Measurements from ENCODE around the gene MIEF1.

MIEF1 gene

DNA sequence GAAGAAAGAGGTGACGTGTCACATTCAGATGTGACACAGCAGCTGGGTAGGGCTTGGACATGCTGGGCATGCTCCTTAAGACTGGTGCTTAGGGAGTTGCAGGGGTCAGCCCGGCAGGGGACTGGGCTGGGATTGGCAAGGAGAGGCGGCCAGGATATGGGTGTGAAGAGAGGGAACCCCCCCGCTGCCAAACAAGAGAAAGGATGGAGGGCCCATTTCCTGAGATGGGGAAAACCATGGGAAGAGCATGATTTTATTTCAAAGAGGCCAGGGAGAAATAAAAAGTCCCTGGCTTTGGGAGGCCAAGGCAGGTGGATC lies 23.5 kb downstream of the MIEF1 start:
- H3K14ac ChIP-seq (ENCODE audit: low read length): no peak overlapping the region

DNA sequence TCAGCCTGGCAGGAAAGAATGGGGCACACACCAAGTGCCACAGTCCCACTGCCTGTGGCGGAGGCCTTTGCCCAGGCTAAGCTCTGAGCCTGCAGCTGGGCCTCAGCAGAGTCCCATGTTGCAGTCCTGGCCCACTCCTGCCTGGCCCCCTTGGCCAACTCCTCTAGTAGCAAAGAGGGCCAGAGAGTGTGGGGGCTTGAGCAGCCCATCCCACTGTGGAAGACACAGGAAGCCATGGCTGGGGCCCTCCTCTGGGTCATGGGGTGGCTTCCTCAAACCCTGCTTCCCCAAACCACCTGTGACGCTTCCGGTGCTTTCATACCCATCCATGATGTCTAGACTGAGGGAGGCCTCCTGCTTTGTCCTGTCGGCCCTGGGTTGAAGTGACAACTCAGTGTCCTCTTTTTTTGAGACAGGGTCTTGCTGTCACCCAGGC lies 24.7 kb downstream of the MIEF1 start:
- Histone ChIP-seq H2BK120ac (ENCODE audit: low read depth, low read length) (no peak overlapping the region), H3K27ac (replicated peaks; ENCODE audit: low read length) (no peak overlapping the region), H2BK15ac (ENCODE audit: low read length) (no peak overlapping the region), H3K14ac (ENCODE audit: low read length) (no peak overlapping the region), H3K4me3 (ENCODE audit: low read length in 2 of 2) (no peak overlapping the region), H4K8ac (ENCODE audit: low read depth, low read length) (no peak overlapping the region), H2AFZ (ENCODE audit: low read length) (no peak overlapping the region), H3K18ac (ENCODE audit: low read length) (no peak overlapping the region), H3K27me3 (ENCODE audit: control insufficient read depth in 3 of 3, insufficient read depth in 3 of 3, low read depth in 1 of 3, low read length in 3 of 3) (no peaks in the 10 kb centered on the region), H3K9ac (ENCODE audit: low read depth, low read length, poor library complexity) (no peak overlapping the region), H3K23ac (ENCODE audit: low read depth, low read length, poor library complexity) (peak overlapping the region; percentile 49), H3K36me3 (replicated peaks in 1 of 2; ENCODE audit: control insufficient read depth in 2 of 2, insufficient read depth in 2 of 2, low read length in 2 of 2) (peaks cover 46 to 87% of the 10 kb centered on the region in 2 donors), H3K4ac (ENCODE audit: low read length) (no peak overlapping the region), H4K91ac (ENCODE audit: low read depth, low read length, poor library complexity) (no peak overlapping the region), H3K79me1 (ENCODE audit: low read depth, low read length) (peaks cover 17% of the 10 kb centered on the region), H3K4me2 (ENCODE audit: insufficient read depth, low read length, poor library complexity, severe bottlenecking) (no peak overlapping the region), H2BK12ac (ENCODE audit: low read length) (no peak overlapping the region), H3K4me1 (ENCODE audit: control insufficient read depth in 2 of 2, insufficient read depth in 1 of 2, low read depth in 1 of 2, low read length in 2 of 2) (peaks cover 19 to 24% of the 10 kb centered on the region in 2 donors), H2BK5ac (ENCODE audit: low read length) (peak overlapping the region; percentile 39), H2AK5ac (ENCODE audit: low read depth, low read length) (no peak overlapping the region), H3K9me3 (replicated peaks in 1 of 2; ENCODE audit: control insufficient read depth in 2 of 2, insufficient read depth in 1 of 2, low read depth in 1 of 2, low read length in 2 of 2) (peaks cover 0 to 4% of the 10 kb centered on the region in 2 donors)
- no peak for DNase-seq (ENCODE audit: low spot score)
- no CpG with 5 or more reads among the region's 4 CpGs for WGBS, 2 donors (ENCODE audit: extremely low coverage in 2 of 2, insufficient read length in 2 of 2, insufficient replicate concordance in 1 of 2)

More for the DNA sequence above, 23.5 kb downstream of the MIEF1 start:
- H2BK5ac ChIP-seq (ENCODE audit: low read length): no peak overlapping the region
- WGBS, 2 donors (ENCODE audit: extremely low coverage in 2 of 2, insufficient read length in 2 of 2, insufficient replicate concordance in 1 of 2): no CpG with 5 or more reads among the region's 4 CpGs
- peak overlapping the region; percentile 45 for H3K23ac ChIP-seq (ENCODE audit: low read depth, low read length, poor library complexity)
- peaks cover 13% of the 10 kb centered on the region for H3K79me1 ChIP-seq (ENCODE audit: low read depth, low read length)
- no peak overlapping the region for H2AFZ ChIP-seq (ENCODE audit: low read length)
- H3K4me1 ChIP-seq (ENCODE audit: control insufficient read depth in 2 of 2, insufficient read depth in 1 of 2, low read depth in 1 of 2, low read length in 2 of 2): peaks cover 19% of the 10 kb centered on the region in 2 donors
- peaks cover 49 to 84% of the 10 kb centered on the region in 2 donors for H3K36me3 ChIP-seq (replicated peaks in 1 of 2; ENCODE audit: control insufficient read depth in 2 of 2, insufficient read depth in 2 of 2, low read length in 2 of 2)
- no peak overlapping the region for H2AK5ac ChIP-seq (ENCODE audit: low read depth, low read length)
- H2BK120ac ChIP-seq (ENCODE audit: low read depth, low read length): no peak overlapping the region
- no peak overlapping the region for H4K91ac ChIP-seq (ENCODE audit: low read depth, low read length, poor library complexity)
- no peak for DNase-seq (ENCODE audit: low spot score)
- H3K9ac ChIP-seq (ENCODE audit: low read depth, low read length, poor library complexity): no peak overlapping the region
- no peak overlapping the region for H3K4ac ChIP-seq (ENCODE audit: low read length)
- H3K18ac ChIP-seq (ENCODE audit: low read length): no peak overlapping the region
- H3K27me3 ChIP-seq (ENCODE audit: control insufficient read depth in 3 of 3, insufficient read depth in 3 of 3, low read depth in 1 of 3, low read length in 3 of 3): no peaks in the 10 kb centered on the region
- no peak overlapping the region for H4K8ac ChIP-seq (ENCODE audit: low read depth, low read length)
- no peak overlapping the region for H3K4me3 ChIP-seq (ENCODE audit: low read length in 2 of 2)
- no peak overlapping the region for H2BK12ac ChIP-seq (ENCODE audit: low read length)
- peaks cover 0 to 4% of the 10 kb centered on the region in 2 donors for H3K9me3 ChIP-seq (replicated peaks in 1 of 2; ENCODE audit: control insufficient read depth in 2 of 2, insufficient read depth in 1 of 2, low read depth in 1 of 2, low read length in 2 of 2)
- no peak overlapping the region for H3K27ac ChIP-seq (replicated peaks; ENCODE audit: low read length)
- no peak overlapping the region for H2BK15ac ChIP-seq (ENCODE audit: low read length)
- H3K4me2 ChIP-seq (ENCODE audit: insufficient read depth, low read length, poor library complexity, severe bottlenecking): no peak overlapping the region

- no peak for DNase-seq (ENCODE audit: low spot score)
- Histone ChIP-seq H2BK15ac (ENCODE audit: low read length) (no peak overlapping the region), H3K27ac (replicated peaks; ENCODE audit: low read length) (no peak overlapping the region), H3K36me3 (replicated peaks in 1 of 2; ENCODE audit: control insufficient read depth in 2 of 2, insufficient read depth in 2 of 2, low read length in 2 of 2) (peaks cover 39 to 79% of the 10 kb centered on the region in 2 donors), H4K8ac (ENCODE audit: low read depth, low read length) (no peak overlapping the region), H3K23ac (ENCODE audit: low read depth, low read length, poor library complexity) (no peak overlapping the region), H2AFZ (ENCODE audit: low read length) (no peak overlapping the region), H3K79me1 (ENCODE audit: low read depth, low read length) (peaks cover 20% of the 10 kb centered on the region), H3K4me2 (ENCODE audit: insufficient read depth, low read length, poor library complexity, severe bottlenecking) (no peak overlapping the region), H2BK120ac (ENCODE audit: low read depth, low read length) (no peak overlapping the region), H2BK12ac (ENCODE audit: low read length) (no peak overlapping the region), H3K9me3 (replicated peaks in 1 of 2; ENCODE audit: control insufficient read depth in 2 of 2, insufficient read depth in 1 of 2, low read depth in 1 of 2, low read length in 2 of 2) (peaks cover 0 to 4% of the 10 kb centered on the region in 2 donors), H3K14ac (ENCODE audit: low read length) (no peak overlapping the region), H3K27me3 (ENCODE audit: control insufficient read depth in 3 of 3, insufficient read depth in 3 of 3, low read depth in 1 of 3, low read length in 3 of 3) (no peaks in the 10 kb centered on the region), H2AK5ac (ENCODE audit: low read depth, low read length) (no peak overlapping the region), H3K9ac (ENCODE audit: low read depth, low read length, poor library complexity) (no peak overlapping the region), H3K18ac (ENCODE audit: low read length) (no peak overlapping the region), H4K91ac (ENCODE audit: low read depth, low read length, poor library complexity) (no peak overlapping the region), H3K4me3 (ENCODE audit: low read length in 2 of 2) (no peak overlapping the region), H2BK5ac (ENCODE audit: low read length) (peak overlapping the region; percentile 39), H3K4me1 (ENCODE audit: control insufficient read depth in 2 of 2, insufficient read depth in 1 of 2, low read depth in 1 of 2, low read length in 2 of 2) (peaks cover 15 to 22% of the 10 kb centered on the region in 2 donors), H3K4ac (ENCODE audit: low read length) (no peak overlapping the region)
- WGBS, 2 donors (ENCODE audit: extremely low coverage in 2 of 2, insufficient read length in 2 of 2, insufficient replicate concordance in 1 of 2): no CpG with 5 or more reads among the region's 6 CpGs
These were observed 25.4 kb downstream of the MIEF1 start for GRCh38 chr22:39527481-39527961.

- Histone ChIP-seq H3K23ac (ENCODE audit: low read depth, low read length, poor library complexity) (no peak overlapping the region), H3K4me3 (ENCODE audit: low read length in 2 of 2) (no peak overlapping the region), H2BK12ac (ENCODE audit: low read length) (no peak overlapping the region), H3K4ac (ENCODE audit: low read length) (no peak overlapping the region), H2BK15ac (ENCODE audit: low read length) (no peak overlapping the region), H3K79me1 (ENCODE audit: low read depth, low read length) (peaks cover 20% of the 10 kb centered on the region), H2AK5ac (ENCODE audit: low read depth, low read length) (no peak overlapping the region), H2AFZ (ENCODE audit: low read length) (no peak overlapping the region), H3K18ac (ENCODE audit: low read length) (no peak overlapping the region), H3K4me1 (ENCODE audit: control insufficient read depth in 2 of 2, insufficient read depth in 1 of 2, low read depth in 1 of 2, low read length in 2 of 2) (peaks cover 9 to 22% of the 10 kb centered on the region in 2 donors), H3K27ac (replicated peaks; ENCODE audit: low read length) (peak overlapping the region; percentile 18), H3K36me3 (replicated peaks in 1 of 2; ENCODE audit: control insufficient read depth in 2 of 2, insufficient read depth in 2 of 2, low read length in 2 of 2) (peaks cover 33 to 73% of the 10 kb centered on the region in 2 donors), H3K27me3 (ENCODE audit: control insufficient read depth in 3 of 3, insufficient read depth in 3 of 3, low read depth in 1 of 3, low read length in 3 of 3) (no peaks in the 10 kb centered on the region), H4K91ac (ENCODE audit: low read depth, low read length, poor library complexity) (no peak overlapping the region), H4K8ac (ENCODE audit: low read depth, low read length) (no peak overlapping the region), H3K14ac (ENCODE audit: low read length) (no peak overlapping the region), H2BK5ac (ENCODE audit: low read length) (peak overlapping the region; percentile 54), H3K4me2 (ENCODE audit: insufficient read depth, low read length, poor library complexity, severe bottlenecking) (no peak overlapping the region), H2BK120ac (ENCODE audit: low read depth, low read length) (no peak overlapping the region), H3K9me3 (replicated peaks in 1 of 2; ENCODE audit: control insufficient read depth in 2 of 2, insufficient read depth in 1 of 2, low read depth in 1 of 2, low read length in 2 of 2) (peaks cover 0 to 3% of the 10 kb centered on the region in 2 donors), H3K9ac (ENCODE audit: low read depth, low read length, poor library complexity) (no peak overlapping the region)
- DNase-seq (ENCODE audit: low spot score): no peak
- WGBS, 2 donors (ENCODE audit: extremely low coverage in 2 of 2, insufficient read length in 2 of 2, insufficient replicate concordance in 1 of 2): no CpG with 5 or more reads among the region's 12 CpGs
These were observed 26.1 kb downstream of the MIEF1 start for GRCh38 chr22:39528080-39528661.

Data from neuronal stem cell (in vitro differentiated cells).